ENCODE data around the gene CYP2D6.
A peak's percentile ranks its signal among the peaks of the same experiment; 100 is the strongest.

Gene CYP2D6

DNA sequence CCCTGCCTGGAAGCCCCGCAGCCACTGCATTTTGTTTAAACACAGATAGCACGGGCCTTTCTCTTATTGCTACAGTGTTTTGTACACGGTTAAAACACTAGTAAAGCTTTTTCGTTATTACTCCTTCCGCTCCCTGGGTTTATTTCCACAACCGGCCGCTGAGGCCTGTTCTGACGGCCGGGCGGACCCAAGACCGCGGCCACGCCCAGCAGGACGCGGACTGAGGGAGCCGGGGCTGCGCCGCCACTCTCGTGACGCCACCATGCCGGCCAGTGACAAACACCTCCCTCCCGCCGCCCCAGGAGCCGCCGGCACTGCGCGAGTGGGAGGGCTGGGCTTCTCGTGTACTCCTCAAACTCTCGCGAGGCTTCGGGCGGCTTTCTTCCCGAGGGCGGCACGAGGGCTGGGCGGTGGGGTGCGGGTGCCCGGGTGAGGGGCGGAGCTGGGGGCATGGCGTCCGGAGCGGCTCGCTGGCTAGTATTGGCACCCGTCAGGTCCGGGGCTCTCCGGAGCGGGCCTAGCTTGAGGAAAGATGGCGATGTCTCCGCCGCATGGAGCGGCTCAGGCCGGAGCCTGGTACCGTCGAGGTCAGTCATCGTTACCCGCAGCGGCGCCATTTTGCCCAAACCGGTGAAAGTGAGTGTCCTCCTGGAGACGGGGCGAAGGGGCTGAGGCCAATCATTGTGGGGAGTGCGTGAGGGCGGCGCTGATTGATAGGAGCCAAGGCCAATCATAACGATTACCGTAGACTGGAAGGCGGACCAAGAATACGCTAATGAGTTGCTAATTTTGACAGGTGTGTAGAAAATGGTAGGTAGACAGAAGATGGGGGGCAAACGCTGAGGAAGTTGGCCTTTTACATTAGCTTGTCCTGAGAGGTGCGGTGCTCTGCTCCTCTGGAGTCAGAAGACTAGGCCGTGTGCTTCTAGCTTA is 51.0 kb downstream of the CYP2D6 start, which contains the start of gene SMDT1:
TSS of gene SMDT1 (plus strand) at position 382 of the 933 bp plus-strand sequence. CDS start at position 451, 69 bp downstream.
- DNase-seq: peak; percentile 99

DNA sequence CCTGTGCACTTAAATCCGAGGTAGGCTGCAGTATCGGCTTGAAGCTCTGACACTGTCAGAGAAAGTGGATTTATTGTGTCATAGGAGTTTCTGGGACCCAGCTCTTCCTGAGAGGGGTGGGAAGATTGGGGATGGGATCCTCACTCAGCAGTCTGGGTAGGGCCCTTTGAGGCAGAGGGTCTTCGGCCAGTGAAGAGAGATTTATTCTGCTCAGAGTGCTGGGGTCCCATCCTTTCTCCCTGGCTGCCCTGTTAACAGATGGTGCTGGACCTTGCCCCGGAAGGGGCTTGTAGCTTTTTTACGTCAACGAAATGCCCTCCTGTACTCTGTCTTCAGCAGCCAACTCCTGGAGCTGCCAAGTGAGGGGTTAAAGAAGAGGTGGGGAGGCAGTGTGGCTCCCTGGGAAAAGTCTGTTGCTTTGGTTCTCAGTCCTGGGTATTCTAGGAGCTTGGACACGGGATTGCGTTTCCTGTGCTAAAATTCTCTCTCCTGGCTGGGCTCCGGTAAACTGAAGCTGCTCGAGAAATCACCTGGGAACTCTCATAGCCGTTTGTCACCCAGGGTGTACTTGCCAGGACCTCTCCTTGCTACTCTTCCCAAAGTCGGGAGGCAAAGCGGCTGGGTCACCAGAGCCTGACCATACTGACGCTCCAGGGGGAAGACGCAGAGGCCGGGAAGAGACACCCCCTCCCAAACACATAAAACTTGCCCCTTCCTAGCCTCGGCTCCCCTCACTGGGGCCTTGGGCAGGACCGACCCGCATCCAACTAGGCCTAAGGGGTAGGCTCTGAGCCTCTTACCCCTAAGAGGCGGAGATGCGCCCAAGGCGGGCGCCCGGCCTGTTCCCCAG is 51.9 kb downstream of the CYP2D6 start:
- DNase-seq: no peak

DNA sequence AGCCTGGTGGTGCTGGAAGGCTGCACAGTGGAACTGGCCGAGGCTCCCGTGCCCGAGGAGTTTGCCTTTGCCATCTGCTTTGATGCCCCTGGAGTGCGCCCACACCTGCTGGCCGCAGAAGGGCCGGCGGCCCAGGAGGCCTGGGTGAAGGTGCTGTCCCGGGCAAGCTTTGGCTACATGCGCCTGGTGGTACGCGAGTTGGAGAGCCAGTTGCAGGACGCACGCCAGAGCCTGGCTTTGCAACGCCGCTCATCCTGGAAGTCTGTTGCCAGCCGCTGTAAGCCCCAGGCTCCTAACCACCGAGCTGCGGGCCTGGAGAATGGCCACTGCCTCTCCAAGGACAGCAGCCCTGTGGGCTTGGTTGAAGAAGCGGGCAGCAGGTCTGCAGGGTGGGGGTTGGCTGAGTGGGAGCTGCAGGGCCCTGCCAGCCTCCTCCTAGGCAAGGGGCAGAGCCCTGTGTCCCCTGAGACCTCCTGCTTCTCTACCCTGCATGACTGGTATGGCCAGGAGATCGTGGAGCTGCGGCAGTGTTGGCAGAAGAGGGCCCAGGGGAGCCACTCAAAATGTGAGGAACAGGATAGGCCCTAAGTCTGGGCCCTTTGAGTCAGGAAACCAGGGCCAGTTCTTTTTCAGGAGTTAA is 53.0 kb downstream of the CYP2D6 start:
- DNase-seq: no peak

DNA sequence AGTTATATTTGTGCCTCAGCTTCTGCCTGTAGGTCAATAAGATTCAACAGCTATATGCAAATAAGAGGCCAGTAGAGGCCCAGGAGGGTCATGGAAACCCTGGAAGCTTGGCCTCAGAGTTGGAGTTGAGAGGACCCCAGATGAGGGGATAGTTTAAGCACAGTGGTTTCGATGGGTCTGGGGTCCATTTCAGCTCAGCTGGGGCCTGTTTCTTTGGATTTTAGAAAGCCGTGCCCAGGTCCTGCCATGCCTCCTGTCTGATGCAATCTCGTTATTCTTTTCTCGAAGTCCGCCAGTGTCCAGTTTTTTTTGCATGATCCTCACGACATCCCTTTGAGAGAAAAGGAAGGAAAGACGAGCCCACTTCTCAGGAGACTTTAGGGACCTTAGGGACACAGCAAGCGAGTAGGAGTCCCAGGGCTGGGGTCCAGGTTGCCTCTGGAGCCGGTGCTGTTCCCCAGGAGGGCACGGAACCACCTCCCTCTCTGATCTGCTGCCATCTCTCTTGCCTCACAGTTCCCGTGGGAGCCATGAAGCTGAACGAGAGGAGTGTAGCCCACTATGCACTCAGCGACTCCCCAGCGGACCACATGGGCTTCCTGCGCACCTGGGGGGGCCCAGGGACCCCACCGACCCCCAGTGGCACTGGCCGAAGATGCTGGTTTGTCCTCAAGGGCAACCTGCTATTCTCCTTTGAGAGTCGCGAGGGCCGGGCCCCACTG is 53.7 kb downstream of the CYP2D6 start:
- DNase-seq: no peak

All from NCI-H1694 (cell line).